OCI-LY3 (cell line): ENCODE results near the gene CFAP46.
A peak's percentile ranks its signal among the peaks of the same experiment; 100 is the strongest.
"Not testable (repeated sequence)": the region's sequence is repeated elsewhere in the genome, so short reads cannot be mapped to it uniquely, and the experiment has no call there.

ENCODE experiments used
- H2AFZ ChIP-seq: fragments of 200-600, 300-600 bp; shearing (Covaris generic); 2 replicates; pipeline ENCODE4 v1.6.0; 2014; ENCODE audit warnings: antibody characterized with exemption, low read depth, low read length
- H3K27ac ChIP-seq: fragments of 200-600, 300-600 bp; sonication (generic); 2 replicates; pipeline ENCODE4 v1.5.1; 2014; ENCODE audit warnings: mild to moderate bottlenecking, low read length, moderate library complexity, mixed read lengths
- H3K27me3 ChIP-seq: fragments of 200-600, 300-600 bp; sonication (generic); 2 replicates; pipeline ENCODE4 v1.6.1; 2014; ENCODE audit warnings: low read depth, low read length, mixed read lengths
- H3K36me3 ChIP-seq: fragments of 200-600, 300-600 bp; sonication (generic); replicated peaks from 2 replicates; pipeline ENCODE3; 2014; ENCODE audit warnings: low read depth, low read length, mixed read lengths
- H3K4me1 ChIP-seq: fragments of 300-600, 200-600 bp; sonication (generic); 2 replicates; pipeline ENCODE4 v1.6.1; 2014; ENCODE audit warnings: low read length, mixed read lengths
- H3K4me2 ChIP-seq: fragments of 200-600, 300-600 bp; sonication (generic); 2 replicates; pipeline ENCODE4 v1.6.1; 2014; ENCODE audit warnings: low read length, mixed read lengths
- H3K4me3 ChIP-seq: fragments of 300-600, 200-600 bp; sonication (generic); 2 replicates; pipeline ENCODE4 v1.5.1; 2014; ENCODE audit warnings: antibody characterized with exemption, mild to moderate bottlenecking, low read length, moderate library complexity
- H3K79me2 ChIP-seq: fragments of 300-600, 200-600 bp; shearing (Covaris generic); 2 replicates; pipeline ENCODE4 v1.6.1; 2014; ENCODE audit warnings: mild to moderate bottlenecking, low read length, mixed read lengths
- H3K9ac ChIP-seq: fragments of 300-600, 200-600 bp; shearing (Covaris generic); 2 replicates; pipeline ENCODE4 v1.6.0; 2014; ENCODE audit warnings: mild to moderate bottlenecking, low read length, moderate library complexity
- H3K9me3 ChIP-seq: fragments of 200-600, 300-600 bp; shearing (Covaris generic); 2 replicates; pipeline ENCODE4 v1.6.1; 2014; ENCODE audit warnings: low read length, mixed read lengths; ENCODE audit not compliant: insufficient read depth
- H4K20me1 ChIP-seq: fragments of 200-600, 300-600 bp; sonication (generic); 2 replicates; pipeline ENCODE4 v1.6.1; 2016; ENCODE audit warnings: low read length, mixed read lengths; ENCODE audit not compliant: insufficient read depth
- CTCF ChIP-seq: fragments of 200-600, 300-600 bp; sonication (generic); IDR thresholded peaks from 2 replicates; pipeline ENCODE4 v1.5.1; 2014; ENCODE audit warnings: antibody characterized with exemption, low read length, low read depth
- EZH2phosphoT487 ChIP-seq: fragments of 200-600 bp; shearing (Covaris generic); IDR thresholded peaks from 2 replicates; pipeline ENCODE4 v1.6.1; 2018; ENCODE audit warnings: antibody characterized with exemption, mixed run types, low read depth

Gene CFAP46

GRCh38 chr10:132932461-132933307 lies 9.7 kb downstream of the CFAP46 start:
- Histone ChIP-seq H3K27me3 (no peaks in the 10 kb centered on the region), H2AFZ (no peak overlapping the region)
- TF ChIP-seq EZH2phosphoT487 (no peak), CTCF (no peak)

GRCh38 chr10:132931258-132932250 lies 10.8 kb downstream of the CFAP46 start:
- not testable (repeated sequence) for H3K9me3 ChIP-seq, H3K36me3 ChIP-seq, H3K4me3 ChIP-seq, H2AFZ ChIP-seq, H3K4me2 ChIP-seq, H3K27me3 ChIP-seq, H4K20me1 ChIP-seq, H3K79me2 ChIP-seq
- H3K4me1 ChIP-seq, result peaks cover 20% of the 10 kb centered on the region
- H3K9ac ChIP-seq, result peak overlapping the region; percentile 27; the same call in 1 of the 2 replicates
- H3K27ac ChIP-seq, result peak overlapping the region; percentile 72

More at GRCh38 chr10:132932461-132933307, 9.7 kb downstream of the CFAP46 start:
- Histone ChIP-seq H3K27ac (peak overlapping the region; percentile 72; the same call in 1 of the 2 replicates), H3K9me3 (no peaks in the 10 kb centered on the region), H3K9ac (no peak overlapping the region; the same call in 1 of the 2 replicates), H3K4me3 (no peak overlapping the region), H4K20me1 (no peaks in the 10 kb centered on the region), H3K79me2 (no peaks in the 10 kb centered on the region), H3K4me2 (no peak overlapping the region), H3K36me3 (no peaks in the 10 kb centered on the region), H3K4me1 (peaks cover 20% of the 10 kb centered on the region)

GRCh38 chr10:132930701-132931100 lies 11.7 kb downstream of the CFAP46 start:
- Histone ChIP-seq H3K27ac (peak overlapping the region; percentile 72), H3K4me1 (peaks cover 20% of the 10 kb centered on the region)
- not testable (repeated sequence) for H3K36me3 ChIP-seq, H4K20me1 ChIP-seq, H3K4me2 ChIP-seq, H2AFZ ChIP-seq, H3K9ac ChIP-seq, H3K27me3 ChIP-seq, H3K9me3 ChIP-seq, H3K4me3 ChIP-seq, H3K79me2 ChIP-seq

GRCh38 chr10:132929953-132930548 lies 12.3 kb downstream of the CFAP46 start:
- no peaks in the 10 kb centered on the region for H3K36me3 ChIP-seq
- H3K9ac ChIP-seq, result no peak overlapping the region
- no peak overlapping the region for H2AFZ ChIP-seq
- H3K9me3 ChIP-seq, result no peaks in the 10 kb centered on the region
- no peak overlapping the region for H3K4me3 ChIP-seq
- H3K4me1 ChIP-seq, result peaks cover 20% of the 10 kb centered on the region
- no peaks in the 10 kb centered on the region for H3K79me2 ChIP-seq
- H4K20me1 ChIP-seq, result no peaks in the 10 kb centered on the region
- H3K27ac ChIP-seq, result peak overlapping the region; percentile 55
- no peak overlapping the region for H3K4me2 ChIP-seq
- no peaks in the 10 kb centered on the region for H3K27me3 ChIP-seq
- TF ChIP-seq EZH2phosphoT487, result no peak
- no peak for TF ChIP-seq CTCF
